Mesenchymal stem cell (in vitro differentiated cells and primary cell): Measurements from ENCODE around the gene SCUBE1.

Source experiments
- DNase-seq: peaks from one replicate; pipeline ENCODE4 v3.0.0-alpha.2; 2013
- H2AFZ ChIP-seq: one replicate; pipeline ENCODE4 v1.6.1; 2013; ENCODE audit warnings: low read depth, mild to moderate bottlenecking, control low read depth, inconsistent platforms, low read length, moderate library complexity
- H2AK5ac ChIP-seq: 2 replicates; pipeline ENCODE4 v1.6.1; 2013; ENCODE audit warnings: low read length, moderate library complexity, mild to moderate bottlenecking, inconsistent platforms; ENCODE audit not compliant: severe bottlenecking
- H2BK120ac ChIP-seq: one replicate; pipeline ENCODE4 v1.6.1; 2013; ENCODE audit warnings: low read depth, mild to moderate bottlenecking, inconsistent platforms, low read length, moderate library complexity
- H2BK12ac ChIP-seq, 2 experiments: one replicate each; pipeline ENCODE4 v1.6.1; 2013; ENCODE audit warnings: inconsistent platforms in 2 of 2, low read length in 2 of 2, mild to moderate bottlenecking in 2 of 2, moderate library complexity in 2 of 2, control low read depth in 1 of 2
- H2BK15ac ChIP-seq: one replicate; pipeline ENCODE4 v1.6.1; 2013; ENCODE audit warnings: mild to moderate bottlenecking, low read depth, inconsistent platforms; ENCODE audit not compliant: poor library complexity, severe bottlenecking
- H2BK5ac ChIP-seq: 2 replicates; pipeline ENCODE4 v1.6.1; 2013; ENCODE audit warnings: low read depth, mild to moderate bottlenecking, low read length, control low read depth, inconsistent platforms; ENCODE audit not compliant: poor library complexity, severe bottlenecking
- H3K14ac ChIP-seq, 2 experiments: one replicate each; pipeline ENCODE4 v1.6.1; 2013; ENCODE audit warnings: inconsistent platforms in 2 of 2, low read length in 2 of 2, control low read depth in 1 of 2, mild to moderate bottlenecking in 1 of 2, moderate library complexity in 1 of 2
- H3K18ac ChIP-seq, 2 experiments: one replicate each; pipeline ENCODE4 v1.6.1; 2013; ENCODE audit warnings: inconsistent platforms in 2 of 2, low read length in 2 of 2, control low read depth in 1 of 2, low read depth in 1 of 2, mild to moderate bottlenecking in 1 of 2
- H3K23ac ChIP-seq, 2 experiments: one replicate each; pipeline ENCODE4 v1.6.1; 2013; ENCODE audit warnings: inconsistent platforms in 2 of 2, low read length in 2 of 2, mild to moderate bottlenecking in 2 of 2, moderate library complexity in 2 of 2, control low read depth in 1 of 2
- H3K27ac ChIP-seq: 2 replicates; pipeline ENCODE4 v1.5.1; 2013; ENCODE audit warnings: mild to moderate bottlenecking, moderate library complexity, low read length, control low read depth, inconsistent platforms; ENCODE audit not compliant: poor library complexity, severe bottlenecking
- H3K27me3 ChIP-seq, 2 experiments: 2 replicates each; pipeline versions ENCODE4 v1.6.1 to v1.7.0; 2013; ENCODE audit warnings: low read length in 2 of 2, mild to moderate bottlenecking in 2 of 2, moderate library complexity in 2 of 2, control low read depth in 1 of 2, inconsistent platforms in 1 of 2; ENCODE audit not compliant: control insufficient read depth in 1 of 2, insufficient read depth in 1 of 2
- H3K36me3 ChIP-seq, 2 experiments: 2 replicates each; pipeline versions ENCODE4 v1.6.1 to v1.7.0; 2013; ENCODE audit warnings: low read length in 2 of 2, control low read depth in 1 of 2, inconsistent platforms in 1 of 2, low read depth in 1 of 2, mild to moderate bottlenecking in 1 of 2; ENCODE audit not compliant: insufficient read depth in 2 of 2, control insufficient read depth in 1 of 2
- H3K4ac ChIP-seq, 2 experiments: one replicate each; pipeline ENCODE4 v1.6.1; 2013; ENCODE audit warnings: inconsistent platforms in 2 of 2, low read length in 2 of 2, mild to moderate bottlenecking in 2 of 2, moderate library complexity in 2 of 2, control low read depth in 1 of 2, low read depth in 1 of 2
- H3K4me1 ChIP-seq: 2 replicates; pipeline ENCODE4 v1.6.1; 2013; ENCODE audit warnings: low read depth, low read length, control low read depth; ENCODE audit not compliant: control insufficient read depth, insufficient read depth
- H3K4me2 ChIP-seq: 2 replicates; pipeline ENCODE4 v1.6.1; 2013; ENCODE audit warnings: low read length, mild to moderate bottlenecking, inconsistent platforms; ENCODE audit not compliant: poor library complexity, severe bottlenecking
- H3K4me3 ChIP-seq, 2 experiments: 2 replicates each; pipeline versions ENCODE4 v1.5.1 to v1.7.0; 2013; ENCODE audit warnings: low read length in 2 of 2, mild to moderate bottlenecking in 2 of 2, control low read depth in 1 of 2, low read depth in 1 of 2; ENCODE audit not compliant: insufficient read depth in 1 of 2
- H3K79me1 ChIP-seq: replicated peaks from 2 replicates; pipeline ENCODE4 v1.6.1; 2013; ENCODE audit warnings: mild to moderate bottlenecking, control low read depth, low read length, inconsistent platforms; ENCODE audit not compliant: poor library complexity, severe bottlenecking
- H3K9ac ChIP-seq: 2 replicates; pipeline ENCODE4 v1.7.0; 2013; ENCODE audit warnings: mild to moderate bottlenecking, low read length, moderate library complexity
- H3K9me3 ChIP-seq: 2 replicates; pipeline ENCODE4 v1.7.0; 2013; ENCODE audit warnings: mild to moderate bottlenecking, low read length; ENCODE audit not compliant: control insufficient read depth
- H4K8ac ChIP-seq: one replicate; pipeline ENCODE4 v1.6.1; 2013; ENCODE audit warnings: inconsistent platforms, mild to moderate bottlenecking, low read length, moderate library complexity
- H4K91ac ChIP-seq: one replicate; pipeline ENCODE4 v1.6.1; 2013; ENCODE audit warnings: mild to moderate bottlenecking, low read length, inconsistent platforms
- WGBS: methylation state at CpG from one replicate; pipeline ENCODE4 v1.1.7; 2013; ENCODE audit warnings: mixed read lengths; 5-methylcytosine and 5-hydroxymethylcytosine counted together

Gene SCUBE1

DNA sequence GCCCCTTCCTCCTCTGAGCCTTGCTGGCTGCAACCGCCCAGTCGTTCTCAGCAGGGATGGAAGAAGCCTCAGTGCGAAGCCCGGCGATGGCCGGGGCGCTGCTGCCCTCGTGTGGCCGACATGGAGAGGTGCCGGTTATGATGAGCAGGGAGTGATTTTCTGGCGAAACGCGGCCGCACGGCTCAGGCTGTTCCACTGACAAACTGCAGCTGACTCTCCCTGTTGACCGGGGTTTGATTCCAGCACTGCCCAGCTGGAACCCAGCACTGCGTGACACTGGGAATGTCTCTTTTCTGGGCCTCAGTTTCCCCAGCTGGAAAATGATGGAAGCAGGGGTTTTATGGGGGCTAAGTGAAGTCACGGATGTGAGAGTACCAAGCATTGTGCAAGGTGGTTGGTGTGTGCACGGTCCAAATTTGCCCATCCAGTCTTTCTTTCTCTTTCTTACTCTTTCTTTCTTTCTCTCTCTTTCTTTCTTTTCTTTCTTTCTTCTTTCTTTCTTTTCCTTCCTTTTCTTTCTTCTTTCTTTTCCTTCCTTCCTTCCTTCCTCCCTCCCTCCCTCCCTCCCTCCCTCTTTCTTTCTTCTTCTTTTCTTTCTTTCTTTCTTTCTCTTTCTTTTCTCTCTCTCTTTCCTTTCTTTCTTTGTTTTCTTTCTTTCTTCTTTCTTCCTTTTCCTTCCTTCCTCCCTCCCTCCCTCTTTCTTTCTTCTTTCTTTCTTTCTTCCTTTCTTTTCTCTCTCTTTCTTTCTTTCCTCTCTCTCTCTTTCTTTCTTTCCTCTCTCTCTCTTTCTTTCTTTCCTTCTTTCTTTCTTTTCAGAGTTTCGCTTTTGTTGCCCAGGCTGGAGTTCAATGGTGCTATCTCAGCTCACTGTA lies 42.8 kb upstream of the SCUBE1 start:
- no peak overlapping the region for H3K18ac ChIP-seq
- H3K27me3 ChIP-seq = peaks cover 53 to 62% of the 10 kb centered on the region in 2 experiments
- H3K4ac ChIP-seq = no peak overlapping the region
- H4K91ac ChIP-seq = no peak overlapping the region
- peak; percentile 76 for DNase-seq
- H3K4me2 ChIP-seq = peak overlapping the region; percentile 29
- no peak overlapping the region for H3K14ac ChIP-seq
- H3K4me3 ChIP-seq = no peak overlapping the region
- H2AFZ ChIP-seq = no peak overlapping the region
- H3K79me1 ChIP-seq = no peaks in the 10 kb centered on the region
- no peak overlapping the region for H3K23ac ChIP-seq
- H2AK5ac ChIP-seq = no peak overlapping the region
- no peak overlapping the region for H3K9ac ChIP-seq
- H3K9me3 ChIP-seq = peaks cover 3% of the 10 kb centered on the region
- 11% methylated on average over 20 of the region's 20 CpGs for WGBS
- no peak overlapping the region for H2BK15ac ChIP-seq
- H4K8ac ChIP-seq = peak overlapping the region; percentile 64
- H3K36me3 ChIP-seq = no peaks in the 10 kb centered on the region
- no peak overlapping the region for H3K27ac ChIP-seq
- H3K4me1 ChIP-seq = peaks cover 8% of the 10 kb centered on the region
- no peak overlapping the region for H2BK5ac ChIP-seq
- no peak overlapping the region for H2BK12ac ChIP-seq
- H2BK120ac ChIP-seq = peak overlapping the region; percentile 34

- no peak overlapping the region for H3K18ac ChIP-seq
- no peaks in the 10 kb centered on the region for H3K79me1 ChIP-seq
- H3K9ac ChIP-seq = no peak overlapping the region
- H2AFZ ChIP-seq = no peak overlapping the region
- no peak overlapping the region for H2AK5ac ChIP-seq
- H3K9me3 ChIP-seq = no peaks in the 10 kb centered on the region
- DNase-seq = no peak
- H3K14ac ChIP-seq = no peak overlapping the region
- H3K4ac ChIP-seq = no peak overlapping the region
- H3K23ac ChIP-seq = no peak overlapping the region
- H3K27me3 ChIP-seq = peaks cover 51 to 70% of the 10 kb centered on the region in 2 experiments
- no peak overlapping the region for H3K4me2 ChIP-seq
- H4K91ac ChIP-seq = no peak overlapping the region
- no peak overlapping the region for H4K8ac ChIP-seq
- H3K4me3 ChIP-seq = no peak overlapping the region
- no peaks in the 10 kb centered on the region for H3K36me3 ChIP-seq
- 54% methylated on average over 5 of the region's 5 CpGs for WGBS
- no peak overlapping the region for H2BK5ac ChIP-seq
- H2BK120ac ChIP-seq = no peak overlapping the region
- no peak overlapping the region for H3K27ac ChIP-seq
- H2BK12ac ChIP-seq = no peak overlapping the region
- H2BK15ac ChIP-seq = no peak overlapping the region
- peaks cover 8% of the 10 kb centered on the region for H3K4me1 ChIP-seq
Observed at GRCh38 chr22:43384863-43385262, 41.7 kb upstream of the SCUBE1 start.

- Histone ChIP-seq H3K23ac (no peak overlapping the region), H3K9ac (no peak overlapping the region), H3K4me3 (no peak overlapping the region), H2BK15ac (no peak overlapping the region), H2AK5ac (no peak overlapping the region), H3K9me3 (no peaks in the 10 kb centered on the region), H3K79me1 (no peaks in the 10 kb centered on the region), H2BK5ac (no peak overlapping the region), H3K4ac (no peak overlapping the region), H3K27ac (no peak overlapping the region), H2AFZ (no peak overlapping the region), H3K18ac (no peak overlapping the region), H3K36me3 (no peaks in the 10 kb centered on the region), H3K27me3 (peaks cover 43 to 74% of the 10 kb centered on the region in 2 experiments), H2BK12ac (no peak overlapping the region), H4K91ac (no peak overlapping the region), H3K14ac (no peak overlapping the region), H3K4me1 (peaks cover 6% of the 10 kb centered on the region), H4K8ac (no peak overlapping the region), H2BK120ac (no peak overlapping the region), H3K4me2 (no peak overlapping the region)
- WGBS = 75% methylated on average over 6 of the region's 6 CpGs
- peak; percentile 81 for DNase-seq
Observed at GRCh38 chr22:43381693-43382092, 38.5 kb upstream of the SCUBE1 start.

GRCh38 chr22:43377896-43378704 lies 34.9 kb upstream of the SCUBE1 start:
- Histone ChIP-seq H2BK15ac (no peak overlapping the region), H2AFZ (no peak overlapping the region), H3K27me3 (peaks cover 22 to 65% of the 10 kb centered on the region in 2 experiments), H3K23ac (no peak overlapping the region), H3K14ac (no peak overlapping the region), H3K18ac (no peak overlapping the region), H3K4me2 (no peak overlapping the region), H4K91ac (no peak overlapping the region), H3K27ac (no peak overlapping the region), H3K9me3 (peaks cover 9% of the 10 kb centered on the region), H3K79me1 (no peaks in the 10 kb centered on the region), H3K4me1 (no peaks in the 10 kb centered on the region), H4K8ac (no peak overlapping the region), H3K4me3 (no peak overlapping the region), H2AK5ac (no peak overlapping the region), H3K9ac (no peak overlapping the region), H3K4ac (no peak overlapping the region), H2BK5ac (no peak overlapping the region), H2BK120ac (no peak overlapping the region), H3K36me3 (no peaks in the 10 kb centered on the region), H2BK12ac (no peak overlapping the region)
- WGBS = 60% methylated on average over 6 of the region's 8 CpGs
- peak; percentile 79 for DNase-seq
